HG03442 (cell line): ENCODE measurements around the gene TMIGD2.

ENCODE experiments used
- ATAC-seq: cut with Tn5 transposase; IDR thresholded peaks from one replicate; pipeline ENCODE4 v1.9.1; 2021; ENCODE audit warnings: mild to moderate bottlenecking, moderate library complexity; ENCODE audit not compliant: unreplicated experiment

Gene TMIGD2

DNA sequence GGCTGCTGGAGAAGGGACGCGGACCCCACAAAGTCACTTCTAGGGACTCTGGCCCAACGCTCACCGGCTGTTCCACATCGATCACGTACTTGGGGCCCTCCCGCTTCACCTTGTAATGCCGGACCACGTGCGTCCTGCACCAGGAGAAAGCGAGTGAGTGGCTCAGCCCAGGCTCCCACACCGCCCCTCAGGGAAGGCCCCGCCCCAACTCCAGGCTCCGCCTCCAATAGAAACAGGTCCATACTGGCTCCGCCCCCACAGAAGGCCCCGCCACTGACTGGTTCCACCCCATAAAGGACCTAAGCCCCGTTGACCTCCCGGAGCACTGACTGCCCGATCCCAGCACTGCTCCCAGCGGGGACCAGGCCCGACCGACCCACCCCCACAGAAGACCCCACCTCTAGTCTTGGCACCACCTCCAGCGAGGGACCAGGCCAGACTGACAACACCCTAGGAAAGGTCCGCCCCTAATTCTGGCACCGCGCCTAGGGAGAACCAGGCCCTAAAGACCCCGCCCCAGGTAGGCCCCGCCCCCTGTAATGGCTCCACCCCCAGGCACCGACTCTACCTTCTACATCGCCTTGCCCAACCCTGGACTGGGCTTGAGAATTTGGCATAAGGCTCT lies 25.2 kb upstream of the TMIGD2 start:
- ATAC-seq, result no peak

DNA sequence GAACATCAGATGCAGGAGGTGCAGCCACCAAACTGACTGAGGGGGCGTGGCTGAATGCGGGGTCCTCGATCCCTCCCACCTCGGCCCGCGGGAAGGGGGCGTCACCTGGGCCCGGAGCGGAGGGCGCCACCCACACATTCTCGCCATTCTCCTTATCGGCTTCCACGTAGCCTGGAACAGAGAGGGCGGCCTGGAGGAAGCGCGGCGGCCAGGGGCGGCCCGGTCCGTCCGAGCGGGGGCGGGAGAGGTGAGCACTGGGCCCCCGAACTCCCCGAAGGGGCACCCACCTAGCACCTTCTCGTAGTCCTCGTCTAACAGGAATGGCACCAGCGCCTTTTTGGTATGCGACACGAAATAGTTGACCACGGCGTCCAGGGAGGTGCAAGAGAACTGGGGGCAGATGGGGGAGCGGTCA lies 24.7 kb upstream of the TMIGD2 start:
- no peak for ATAC-seq

DNA sequence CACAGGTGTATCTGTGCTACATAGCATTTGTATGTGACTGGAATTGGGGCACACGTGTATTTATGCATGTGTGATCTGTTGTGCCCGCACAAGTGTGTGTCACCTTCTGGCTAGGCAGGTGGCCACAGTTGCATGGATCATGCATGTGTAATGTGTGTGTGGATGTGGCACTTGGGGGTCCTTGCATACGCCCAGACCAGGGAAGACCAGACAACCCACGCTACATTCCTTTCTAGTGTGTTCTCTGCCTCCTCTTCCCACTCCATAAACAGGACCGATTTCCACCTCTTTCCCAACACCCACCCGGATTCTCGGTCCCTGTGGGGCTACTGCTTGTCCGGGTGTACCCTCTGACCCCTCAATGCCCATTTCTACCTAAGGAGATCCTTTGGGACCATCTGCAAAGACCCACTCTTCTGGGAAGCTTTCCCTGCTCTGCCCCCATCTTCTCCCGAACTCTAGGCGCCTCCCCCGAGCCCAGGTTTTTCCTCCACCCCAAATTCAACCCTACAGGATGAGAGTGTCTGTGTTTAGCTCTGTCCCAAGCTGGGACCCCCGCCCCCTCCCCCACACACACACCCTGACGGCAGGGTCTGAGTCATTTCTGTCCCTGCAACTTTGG lies 24.1 kb upstream of the TMIGD2 start:
- ATAC-seq, result no peak

DNA sequence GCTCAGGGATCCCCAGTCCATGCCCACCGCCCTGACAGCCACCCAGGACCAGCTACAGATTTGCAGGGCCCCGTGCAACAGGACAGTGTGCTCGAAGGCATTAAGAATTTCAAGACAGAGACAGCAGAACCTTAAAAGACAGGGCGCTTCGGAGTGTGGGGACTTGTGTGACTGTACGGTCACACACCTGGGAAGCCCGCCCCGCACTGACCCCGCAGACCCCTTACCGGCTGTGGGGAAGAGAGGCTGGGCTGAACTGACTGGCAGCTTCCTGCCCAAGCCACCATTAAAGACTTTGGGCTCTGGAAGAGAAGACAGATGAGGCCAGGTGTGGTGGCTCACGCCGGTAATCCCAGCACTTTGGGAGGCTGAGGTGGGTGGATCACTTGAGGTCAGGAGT lies 22.0 kb upstream of the TMIGD2 start:
- no peak for ATAC-seq

DNA sequence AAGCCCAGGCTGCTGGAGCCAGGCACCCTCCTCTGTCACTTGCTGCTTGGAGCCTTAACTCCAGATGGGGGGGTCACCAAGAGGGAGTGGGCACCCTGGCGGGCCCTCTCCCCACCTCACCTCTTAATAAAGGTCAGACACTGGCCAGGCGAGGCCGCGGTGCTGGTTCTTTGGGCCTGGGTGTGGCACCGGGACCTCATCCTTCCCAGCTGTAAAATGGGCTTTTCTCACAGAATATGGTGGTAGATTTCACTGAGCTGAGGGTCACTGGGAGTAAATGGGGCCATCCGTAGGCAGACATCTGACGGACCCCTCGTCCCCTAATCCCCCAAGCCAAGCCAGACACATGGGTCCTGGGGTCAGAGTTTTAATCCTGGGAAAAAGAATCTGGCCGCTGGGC lies 21.5 kb upstream of the TMIGD2 start:
- no peak for ATAC-seq

DNA sequence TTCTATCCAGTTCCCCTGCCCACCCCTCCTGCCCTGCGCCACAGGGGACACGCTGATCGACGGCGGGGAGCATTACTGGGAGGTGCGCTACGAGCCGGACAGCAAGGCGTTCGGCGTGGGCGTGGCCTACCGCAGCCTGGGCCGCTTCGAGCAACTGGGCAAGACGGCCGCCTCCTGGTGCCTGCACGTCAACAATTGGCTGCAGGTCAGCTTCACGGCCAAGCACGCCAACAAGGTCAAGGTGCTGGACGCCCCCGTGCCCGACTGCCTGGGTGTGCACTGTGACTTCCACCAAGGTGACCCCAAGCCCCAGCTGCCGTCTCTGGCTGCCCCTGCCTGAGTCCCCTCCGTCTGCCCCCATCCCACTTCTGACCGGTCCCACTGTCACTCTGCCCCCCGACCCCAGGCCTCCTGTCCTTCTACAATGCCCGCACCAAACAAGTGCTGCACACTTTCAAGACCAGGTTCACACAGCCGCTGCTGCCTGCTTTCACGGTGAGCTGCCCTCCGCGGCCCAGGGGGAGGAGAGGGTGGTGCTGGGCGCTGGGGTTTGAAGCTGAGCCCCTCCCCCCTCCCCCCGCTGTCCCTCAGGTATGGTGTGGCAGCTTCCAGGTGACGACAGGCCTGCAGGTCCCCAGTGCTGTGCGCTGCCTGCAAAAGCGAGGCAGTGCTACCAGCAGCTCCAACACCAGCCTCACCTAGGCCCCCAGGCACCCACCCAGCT lies 20.9 kb upstream of the TMIGD2 start:
- no peak for ATAC-seq

DNA sequence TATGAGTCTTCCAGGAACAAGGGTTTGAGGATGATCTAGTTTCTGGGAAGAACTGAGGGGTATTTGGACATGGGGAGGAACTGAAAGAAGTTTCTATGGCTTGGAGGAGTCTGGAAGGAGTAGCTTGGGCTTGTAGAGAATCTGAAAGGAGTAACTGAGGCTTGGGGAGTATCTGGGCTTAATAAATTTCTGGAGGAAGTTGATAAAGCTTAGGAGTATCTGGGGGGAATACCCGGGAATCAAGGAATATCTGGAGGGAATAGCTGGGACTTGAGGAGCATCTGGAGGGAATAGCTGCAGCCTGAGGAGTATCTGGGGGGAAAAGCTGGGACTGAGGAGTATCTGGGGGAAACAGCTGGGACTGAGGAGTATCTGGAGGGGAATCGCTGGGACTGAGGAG lies 18.2 kb upstream of the TMIGD2 start:
- ATAC-seq, result no peak

DNA sequence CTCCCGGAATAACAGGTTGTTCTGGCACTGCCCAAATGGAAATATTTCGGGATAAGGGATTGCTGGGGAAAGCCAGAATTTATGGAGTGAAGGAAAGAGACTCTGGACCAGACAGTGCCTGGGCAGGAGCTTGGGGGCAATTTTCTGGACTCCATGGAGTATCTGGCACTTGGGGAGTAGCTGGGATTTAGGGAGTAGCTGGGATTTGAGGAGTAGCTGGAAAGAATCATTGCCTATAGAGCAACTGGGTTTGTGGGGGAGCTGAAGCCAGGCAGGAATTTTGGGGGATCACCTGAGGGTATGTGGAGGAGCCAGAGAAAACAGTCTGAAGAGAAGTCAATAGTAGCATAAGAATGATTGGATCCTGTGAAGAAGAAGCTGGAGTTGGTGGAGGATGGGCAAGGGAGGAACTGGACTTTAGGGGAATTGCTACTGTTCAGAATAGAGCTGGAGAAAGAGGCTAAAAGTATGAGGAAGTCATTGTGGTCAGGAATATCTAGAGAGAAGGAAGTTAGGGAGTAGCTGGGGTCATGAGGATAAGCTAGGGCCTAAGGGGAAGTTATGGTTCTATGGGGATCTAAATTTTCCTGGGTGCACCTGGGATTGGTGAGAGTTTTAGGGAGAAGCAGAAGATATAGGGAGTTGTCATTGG lies 17.0 kb upstream of the TMIGD2 start:
- no peak for ATAC-seq

DNA sequence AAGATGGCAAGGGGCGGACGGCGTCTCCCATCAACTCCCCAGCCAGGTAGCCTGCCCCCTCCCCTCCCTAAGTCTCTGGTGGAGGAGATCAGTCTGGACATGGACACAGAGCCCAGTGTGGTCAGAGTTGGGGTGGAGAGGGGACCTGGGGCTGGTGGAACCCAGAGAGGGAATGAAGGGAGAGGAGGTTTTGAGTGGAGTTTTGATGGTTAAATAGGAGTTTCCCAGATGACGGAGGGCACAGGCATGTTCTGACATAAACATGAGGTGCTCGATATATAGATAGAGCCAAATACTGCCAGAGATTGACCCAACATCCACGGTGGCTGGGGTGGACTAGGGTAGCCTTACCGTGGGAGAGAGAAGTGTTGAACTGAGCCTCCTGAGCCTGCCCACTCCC lies 16.3 kb upstream of the TMIGD2 start:
- ATAC-seq, result no peak

DNA sequence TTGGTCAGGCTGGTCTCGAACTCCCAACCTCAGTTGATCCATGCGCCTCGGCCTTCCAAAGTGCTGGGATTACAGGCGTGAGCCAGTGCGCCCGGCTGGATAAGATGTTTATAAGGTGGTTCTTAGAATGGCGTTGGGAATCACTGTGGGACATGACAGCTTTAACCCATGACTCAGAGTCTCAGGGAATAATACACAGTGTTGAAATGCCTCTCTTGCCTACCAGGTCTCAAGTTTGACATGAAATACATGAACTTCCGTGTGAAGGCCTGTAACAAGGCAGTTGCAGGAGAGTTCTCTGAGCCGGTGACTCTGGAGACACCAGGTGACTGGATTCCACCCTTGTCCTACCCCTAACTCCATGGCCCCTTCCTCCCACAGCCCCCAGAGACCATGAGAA lies 14.8 kb upstream of the TMIGD2 start:
- ATAC-seq, result no peak

DNA sequence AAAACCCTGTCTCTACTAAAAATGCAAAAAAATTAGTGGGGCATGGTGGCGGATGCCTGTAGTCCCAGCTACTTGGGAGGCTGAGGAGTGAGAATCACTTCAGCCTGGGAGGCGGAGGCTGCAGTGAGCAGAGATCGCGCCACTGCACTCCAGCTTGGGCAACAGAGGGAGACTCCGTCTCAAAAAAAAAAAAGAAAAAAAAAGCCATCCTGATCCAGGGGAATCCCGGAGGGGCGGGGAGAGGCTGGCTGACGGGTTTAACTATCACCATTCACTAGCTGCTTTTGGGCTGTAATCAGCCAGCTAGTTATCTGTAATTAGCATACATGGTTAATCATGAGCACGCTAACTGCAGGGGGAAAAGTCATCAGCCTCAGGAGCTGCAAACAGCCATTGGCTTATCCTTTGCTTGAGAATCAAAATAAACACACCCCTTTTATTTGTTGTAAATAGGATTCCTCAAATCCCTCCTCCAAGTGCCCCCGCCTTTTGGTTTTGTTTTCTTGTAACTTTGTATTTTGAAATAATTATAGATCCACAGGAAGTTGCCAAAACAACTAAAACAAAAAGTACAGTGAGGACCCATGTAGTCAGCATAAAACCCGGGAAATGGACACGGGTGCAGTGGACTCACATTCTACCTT lies 11.8 kb upstream of the TMIGD2 start:
- ATAC-seq, result no peak

DNA sequence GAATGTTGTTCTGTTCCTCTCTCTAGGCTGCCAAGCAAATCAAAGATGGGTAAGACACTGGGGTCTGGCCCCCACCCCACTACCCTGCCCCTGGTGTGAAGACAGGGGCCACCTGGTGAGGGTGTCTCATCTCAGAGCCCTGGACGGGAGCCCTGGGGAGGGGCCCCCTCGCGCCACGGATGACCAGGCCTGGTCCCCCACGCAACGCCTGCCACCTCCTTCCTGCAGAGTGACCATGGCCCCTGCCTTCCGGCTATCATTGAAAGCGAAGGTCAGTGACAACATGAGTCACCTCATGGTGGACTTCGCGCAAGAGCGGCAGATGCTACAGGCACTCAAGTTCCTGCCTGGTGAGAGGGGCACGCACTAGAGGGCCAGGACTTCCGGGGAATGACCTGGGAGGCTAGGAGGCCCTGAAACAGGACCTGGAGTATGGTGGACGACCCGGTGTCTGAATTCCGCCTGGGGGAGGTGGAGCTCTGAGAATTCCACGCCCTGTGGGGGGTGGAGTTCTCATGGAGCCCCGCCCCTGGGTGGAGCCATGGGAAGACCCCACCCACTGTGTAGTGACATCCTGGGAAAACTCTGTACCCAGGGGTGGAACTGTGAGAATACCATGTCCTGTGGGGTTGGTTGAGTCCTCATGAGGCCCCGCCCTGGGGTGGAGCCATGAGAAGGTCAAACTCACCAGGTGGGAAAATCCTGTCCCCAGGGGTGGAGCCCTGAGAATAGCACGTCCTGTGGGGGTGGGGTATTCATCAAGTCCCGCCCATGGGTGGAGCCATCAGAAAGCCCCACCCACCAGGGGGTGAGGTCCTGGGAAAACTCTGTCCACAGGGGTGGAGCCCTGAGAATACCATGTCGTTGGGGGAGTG lies 8.3 kb upstream of the TMIGD2 start:
- no peak for ATAC-seq

DNA sequence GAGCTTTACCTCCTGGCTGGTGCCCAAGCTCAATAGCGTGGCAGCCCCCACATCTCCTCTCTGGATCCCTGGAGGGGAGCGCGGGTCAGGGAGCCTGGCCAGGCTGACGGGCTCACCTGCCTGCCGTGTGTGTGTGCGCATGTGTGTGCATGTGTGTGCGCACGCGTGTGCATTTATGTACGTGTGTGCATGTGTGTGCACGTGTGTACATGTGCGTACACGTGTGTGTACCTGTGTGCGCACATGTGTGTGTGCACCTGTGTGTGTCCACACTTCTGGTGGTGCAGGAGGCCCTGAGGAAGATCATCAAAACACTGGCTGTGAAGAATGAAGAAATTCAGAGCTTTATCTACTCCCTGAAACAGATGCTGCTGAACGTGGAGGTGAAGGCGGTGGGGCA lies 3.5 kb upstream of the TMIGD2 start:
- ATAC-seq, result no peak

DNA sequence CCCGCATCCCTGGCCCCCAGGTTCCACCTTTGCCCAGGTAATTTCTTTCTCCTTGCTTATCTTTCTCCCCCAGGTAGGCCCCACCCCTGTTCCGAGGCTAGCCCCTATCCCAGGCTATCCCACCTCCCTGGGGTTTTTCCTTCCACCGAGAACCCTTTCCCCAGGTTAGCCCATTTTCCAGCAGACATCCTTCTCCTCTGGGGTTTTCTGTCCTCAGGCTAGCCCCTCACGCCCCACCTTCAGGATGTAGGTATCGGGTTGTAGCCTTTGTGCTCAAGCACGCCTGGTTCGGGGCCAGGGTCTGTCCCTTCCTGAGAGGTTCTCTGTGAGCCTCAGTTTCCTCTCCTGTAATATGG lies 3.0 kb upstream of the TMIGD2 start:
- no peak for ATAC-seq

DNA sequence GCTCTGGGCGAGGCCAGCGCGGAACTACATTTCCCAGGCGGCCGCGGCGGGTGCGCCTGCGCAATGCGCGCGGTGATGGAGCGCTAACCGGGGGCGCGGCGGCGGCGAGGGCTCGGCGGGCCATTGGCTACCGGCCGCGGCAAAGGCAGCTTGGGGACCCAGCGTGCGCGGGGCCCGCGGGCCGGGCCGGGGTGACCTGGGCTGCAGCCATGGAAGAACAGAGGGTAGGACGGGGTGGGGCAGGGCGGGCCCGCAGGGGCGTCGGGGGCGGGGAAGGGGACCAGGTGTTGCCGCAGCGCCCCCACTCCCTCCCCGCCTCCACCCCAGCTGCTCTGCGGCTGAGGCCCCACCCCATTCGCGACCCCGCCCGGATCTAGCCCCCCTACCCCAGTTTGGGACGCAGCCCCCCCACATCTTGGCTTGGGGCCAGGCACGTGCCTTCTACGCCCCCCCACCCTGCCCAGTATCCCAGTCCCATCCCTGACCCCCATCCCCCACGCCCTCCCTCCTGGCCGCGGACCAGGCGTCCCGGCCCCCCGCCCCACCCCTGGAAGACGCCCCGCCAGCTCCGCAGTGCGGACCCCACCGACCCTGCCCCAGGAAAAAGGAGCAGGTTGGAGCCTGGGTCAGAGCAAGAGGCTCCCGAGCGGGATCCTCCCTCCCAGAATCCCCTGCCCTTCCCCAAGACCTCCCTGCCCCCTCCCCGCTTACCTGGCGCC lies 2.5 kb upstream of the TMIGD2 start, which contains the start of gene FSD1:
TSS of gene FSD1 (plus strand) at position 61 of the 719 bp plus-strand sequence. CDS start at position 210, 149 bp downstream.
- no peak for ATAC-seq

DNA sequence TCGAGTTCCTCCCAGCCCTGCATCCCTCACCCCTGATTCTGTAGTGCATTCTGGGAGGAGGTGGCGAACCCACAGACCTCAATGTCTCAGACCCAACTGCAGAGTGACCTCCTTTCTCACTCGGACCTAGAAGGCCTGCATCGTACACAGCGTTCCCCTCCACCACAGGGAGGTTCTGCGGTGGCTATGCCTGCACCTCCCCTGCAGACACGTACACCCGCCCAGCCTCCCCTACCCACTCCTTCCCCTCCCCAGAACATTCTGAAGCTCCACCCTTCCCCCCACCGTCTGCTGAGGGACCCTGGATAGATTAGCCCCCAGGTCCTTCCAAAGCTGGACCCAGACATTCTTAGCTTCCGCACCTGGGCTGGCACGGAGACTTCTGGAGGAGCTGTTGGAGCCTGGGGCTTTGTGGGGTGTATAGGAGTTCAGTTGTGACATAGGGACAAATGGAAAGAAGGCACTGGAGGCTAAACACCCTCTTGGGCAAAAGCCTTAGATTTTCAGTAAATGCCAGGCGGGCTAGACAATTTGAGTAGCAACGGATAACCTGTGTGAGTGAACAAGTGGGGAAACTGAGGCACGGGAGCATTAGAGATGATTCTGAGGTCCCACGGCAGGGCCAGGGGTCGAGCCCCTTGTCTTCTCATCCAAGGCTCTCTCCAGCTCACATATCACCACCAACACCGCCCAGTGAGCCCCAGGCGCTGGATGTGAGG lies 1.8 kb upstream of the TMIGD2 start:
- ATAC-seq, result no peak

DNA sequence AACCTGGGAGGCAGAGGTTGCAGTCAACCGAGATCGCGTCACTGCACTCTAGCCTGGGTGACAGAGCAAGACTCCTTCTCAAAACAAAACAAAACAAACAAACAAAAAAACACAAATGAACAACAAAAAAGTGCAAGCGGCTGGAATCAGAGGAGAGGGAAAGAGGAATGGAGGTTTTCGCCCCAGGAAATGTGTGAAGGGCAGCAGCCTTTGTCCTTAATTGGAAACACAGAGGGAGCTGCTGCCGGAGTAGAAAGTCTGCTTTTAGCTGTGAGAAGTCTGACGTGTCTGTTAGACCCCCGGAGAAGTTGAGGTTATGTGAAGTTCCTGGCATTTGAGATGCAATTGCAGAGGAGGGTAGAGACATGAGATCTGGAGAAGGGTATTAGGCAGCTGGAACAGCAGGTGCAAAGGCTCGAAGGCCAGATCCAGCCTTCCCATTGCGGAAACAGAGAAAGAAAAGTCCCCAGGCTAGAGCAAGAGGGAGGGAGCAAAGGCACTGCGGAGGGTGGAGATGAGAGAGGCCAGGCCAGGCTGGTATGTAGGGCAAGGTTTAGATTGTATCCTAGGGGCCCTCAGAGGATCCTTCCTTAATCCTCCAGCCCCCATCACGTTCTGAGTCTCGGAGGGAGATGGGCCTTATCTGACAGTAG lies 473 bp downstream of the TMIGD2 start:
- no peak for ATAC-seq

DNA sequence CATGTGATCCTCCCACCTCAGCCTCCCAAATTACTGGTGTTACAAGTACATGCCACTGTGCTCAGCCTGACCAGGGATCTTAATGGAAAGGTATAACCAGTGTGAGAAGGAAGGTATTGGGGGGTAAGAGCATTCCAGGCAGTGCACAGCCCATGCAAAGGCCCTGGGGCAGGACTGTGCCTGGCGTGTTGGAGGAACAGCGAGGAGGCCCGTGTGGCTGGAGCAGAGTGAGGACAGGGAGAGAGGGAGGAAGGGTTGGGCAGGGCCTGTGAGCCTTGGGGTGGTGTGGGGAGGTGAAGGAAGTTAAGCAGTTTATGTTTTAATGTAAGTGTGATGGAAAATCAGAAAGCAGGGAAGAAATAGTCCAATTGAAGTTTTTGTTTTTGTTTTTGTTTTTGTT lies 1.6 kb downstream of the TMIGD2 start:
- ATAC-seq, result no peak
